ENCODE measurements around the gene ZDHHC18. TPM values are rescaled to one million over a fixed set of nuclear protein-coding genes. Genes with fewer than 3 reads are reported as not detected.

ZDHHC18 gene
- total RNA-seq, 4 donors from 2014 or later: 23.7 to 38.5 (median 31.4) TPM

- Histone ChIP-seq H3K4me3 (no peak overlapping the region), H3K36me3 (peaks cover 46% of the 10 kb centered on the region), H3K4me1 (peaks cover 47% of the 10 kb centered on the region), H3K27me3 (no peaks in the 10 kb centered on the region), H3K27ac (no peak overlapping the region), H3K9me3 (no peaks in the 10 kb centered on the region)
- TF ChIP-seq CTCF (IDR thresholded peaks at IDR 0.05) (no peak), POLR2AphosphoS5 (IDR thresholded peaks at IDR 0.05) (no peak), POLR2A (IDR thresholded peaks at IDR 0.05) (no peak), EP300 (IDR thresholded peaks at IDR 0.05) (no peak)
- no peak for DNase-seq (ENCODE audit: low spot score in 2 of 2)
- 81% methylated on average over 3 of the region's 3 CpGs for WGBS
These were observed 43.8 kb upstream of the ZDHHC18 start for GRCh38 chr1:26782521-26783212.

- H3K4me3 ChIP-seq: no peak overlapping the region
- DNase-seq (ENCODE audit: low spot score in 2 of 2): no peak
- H3K27me3 ChIP-seq: no peaks in the 10 kb centered on the region
- H3K9me3 ChIP-seq: no peaks in the 10 kb centered on the region
- peak overlapping the region; percentile 39 for H3K27ac ChIP-seq
- TF ChIP-seq POLR2A (IDR thresholded peaks at IDR 0.05) (no peak), CTCF (IDR thresholded peaks at IDR 0.05) (no peak), EP300 (IDR thresholded peaks at IDR 0.05) (no peak), POLR2AphosphoS5 (IDR thresholded peaks at IDR 0.05) (no peak)
- H3K36me3 ChIP-seq: peaks cover 36% of the 10 kb centered on the region
- WGBS: 83% methylated on average over 5 of the region's 5 CpGs
- H3K4me1 ChIP-seq: peaks cover 48% of the 10 kb centered on the region
These were observed 42.9 kb upstream of the ZDHHC18 start for GRCh38 chr1:26783646-26784022.

GRCh38 chr1:26784023-26784871, 42.2 kb upstream of the ZDHHC18 start:
- H3K4me1 ChIP-seq: peaks cover 51% of the 10 kb centered on the region
- TF ChIP-seq POLR2A (IDR thresholded peaks at IDR 0.05): no peak
- TF ChIP-seq POLR2AphosphoS5 (IDR thresholded peaks at IDR 0.05): peak in 1 of 3 donors; percentile 35
- peaks cover 30% of the 10 kb centered on the region for H3K36me3 ChIP-seq
- peak overlapping the region; percentile 39 for H3K27ac ChIP-seq
- H3K4me3 ChIP-seq: no peak overlapping the region
- no peaks in the 10 kb centered on the region for H3K27me3 ChIP-seq
- DNase-seq (ENCODE audit: low spot score in 2 of 2): no peak
- WGBS: 92% methylated on average over 2 of the region's 2 CpGs
- no peaks in the 10 kb centered on the region for H3K9me3 ChIP-seq

- DNase-seq (ENCODE audit: low spot score in 2 of 2): no peak
- WGBS: 100% methylated on average over 1 of the region's 1 CpG
- Histone ChIP-seq H3K36me3 (peaks cover 24% of the 10 kb centered on the region), H3K4me1 (peaks cover 57% of the 10 kb centered on the region), H3K4me3 (no peak overlapping the region), H3K27me3 (no peaks in the 10 kb centered on the region), H3K9me3 (no peaks in the 10 kb centered on the region), H3K27ac (peak overlapping the region; percentile 39)
- TF ChIP-seq EP300 (IDR thresholded peaks at IDR 0.05) (no peak), CTCF (IDR thresholded peaks at IDR 0.05) (no peak), POLR2AphosphoS5 (IDR thresholded peaks at IDR 0.05) (no peak), POLR2A (IDR thresholded peaks at IDR 0.05) (no peak)
These were observed 41.6 kb upstream of the ZDHHC18 start for GRCh38 chr1:26784886-26785285.

GRCh38 chr1:26785611-26786436, 40.7 kb upstream of the ZDHHC18 start:
- TF ChIP-seq POLR2A (IDR thresholded peaks at IDR 0.05) (no peak), CTCF (IDR thresholded peaks at IDR 0.05) (no peak), POLR2AphosphoS5 (IDR thresholded peaks at IDR 0.05) (no peak), EP300 (IDR thresholded peaks at IDR 0.05) (no peak)
- Histone ChIP-seq H3K27ac (peak overlapping the region; percentile 99), H3K4me1 (peaks cover 59% of the 10 kb centered on the region), H3K9me3 (no peaks in the 10 kb centered on the region), H3K4me3 (peak overlapping the region; percentile 89), H3K27me3 (no peaks in the 10 kb centered on the region), H3K36me3 (peaks cover 14% of the 10 kb centered on the region)
- DNase-seq (ENCODE audit: low spot score in 2 of 2): no peak
- WGBS: 59% methylated on average over 5 of the region's 5 CpGs

All from suprapubic skin (tissue), 4 donors.